Germinal center (tissue), 1 donor: ENCODE results near the gene ADGRF3.
"Not testable (repeated sequence)": the region's sequence is repeated elsewhere in the genome, so short reads cannot be mapped to it uniquely, and the experiment has no call there.

Experiments
- DNase-seq: peaks from one replicate; pipeline ENCODE4 v3.0.0; 2012; ENCODE audit warnings: mixed read lengths, low spot score

ADGRF3 gene

DNA sequence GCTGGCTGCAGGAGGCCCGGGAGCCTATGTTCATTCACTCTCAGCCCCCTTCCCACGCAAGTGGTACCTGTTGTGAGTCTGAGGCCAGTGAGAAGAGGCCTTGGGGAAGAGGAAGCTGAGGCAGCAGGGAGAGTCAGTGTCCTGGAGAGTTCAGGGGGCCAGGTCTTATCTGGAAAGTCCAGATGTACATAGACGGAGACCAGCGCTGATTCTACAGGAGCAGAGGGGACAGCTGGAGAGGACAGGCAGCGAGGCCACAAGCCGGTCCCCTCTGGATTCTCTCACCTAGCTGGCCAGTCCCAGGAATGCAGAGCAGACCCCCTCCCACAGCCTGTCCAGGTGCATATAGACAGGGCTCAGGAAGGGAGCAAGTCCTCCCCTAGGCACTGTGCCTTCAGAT lies 29.7 kb downstream of the ADGRF3 start:
- DNase-seq = no peak

DNA sequence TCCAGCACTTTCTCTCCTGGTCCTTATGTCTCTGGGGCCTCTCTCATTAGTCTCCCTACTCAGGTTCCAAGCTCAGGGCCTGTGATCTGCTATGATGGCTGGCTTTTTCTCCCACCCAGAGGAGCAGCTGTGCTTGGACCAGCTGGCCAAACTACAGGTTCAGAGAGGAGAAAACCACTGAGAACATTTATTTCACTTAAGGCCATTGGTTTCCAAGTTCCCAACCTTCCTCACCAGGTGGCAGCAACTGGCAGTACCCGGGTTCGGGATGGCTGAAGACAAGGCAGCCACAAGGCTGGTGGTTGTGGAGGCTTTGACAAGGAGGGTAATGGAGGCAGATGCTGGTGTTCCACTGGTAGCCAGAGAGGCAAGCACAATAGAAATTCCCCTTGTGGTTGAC lies 30.5 kb downstream of the ADGRF3 start:
- DNase-seq = no peak

DNA sequence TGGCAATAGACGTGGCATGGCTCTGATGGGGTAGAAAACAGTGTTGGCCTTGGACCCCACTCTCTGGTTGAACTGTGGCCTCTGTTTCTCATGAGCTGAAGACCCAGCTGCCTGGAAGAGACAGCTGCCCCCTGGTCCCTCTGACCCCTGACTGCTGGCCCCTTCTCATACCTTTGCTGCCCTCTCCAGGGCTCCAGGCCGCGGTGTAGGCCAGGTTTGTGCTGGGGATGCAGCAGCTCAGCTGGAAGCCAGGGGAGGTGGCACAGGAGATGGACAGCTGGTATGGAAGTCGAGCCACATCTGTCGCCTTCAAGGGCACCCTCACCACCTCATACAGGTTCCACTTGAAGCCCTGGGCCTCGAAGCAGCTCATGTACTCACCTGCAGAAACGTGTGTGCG lies 32.3 kb downstream of the ADGRF3 start:
- DNase-seq = no peak

GRCh38 chr2:26313446-26313845 lies 33.1 kb downstream of the ADGRF3 start:
- DNase-seq = no peak

- DNase-seq = no peak
Observed at GRCh38 chr2:26312471-26312870, 34.1 kb downstream of the ADGRF3 start.

DNA sequence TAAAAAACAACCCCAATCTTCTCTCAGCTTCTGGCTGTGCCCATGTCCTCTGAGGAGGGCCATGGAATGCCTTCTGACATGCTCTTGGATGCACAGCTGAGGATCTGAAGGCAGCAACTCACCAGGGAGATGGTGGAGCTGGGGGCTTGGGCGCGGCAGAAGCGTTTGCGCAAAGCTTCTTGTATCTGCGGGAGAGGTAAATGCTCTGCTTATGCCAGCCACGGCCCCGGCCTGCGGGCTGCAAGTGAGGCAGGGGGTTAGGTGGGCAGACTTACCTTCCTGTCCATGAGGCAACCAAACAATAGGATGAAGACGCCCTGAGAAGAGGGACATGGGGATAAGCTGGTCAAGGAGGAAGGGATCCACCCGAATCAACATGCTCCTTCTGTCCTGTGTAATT lies 36.7 kb downstream of the ADGRF3 start:
- DNase-seq = no peak

DNA sequence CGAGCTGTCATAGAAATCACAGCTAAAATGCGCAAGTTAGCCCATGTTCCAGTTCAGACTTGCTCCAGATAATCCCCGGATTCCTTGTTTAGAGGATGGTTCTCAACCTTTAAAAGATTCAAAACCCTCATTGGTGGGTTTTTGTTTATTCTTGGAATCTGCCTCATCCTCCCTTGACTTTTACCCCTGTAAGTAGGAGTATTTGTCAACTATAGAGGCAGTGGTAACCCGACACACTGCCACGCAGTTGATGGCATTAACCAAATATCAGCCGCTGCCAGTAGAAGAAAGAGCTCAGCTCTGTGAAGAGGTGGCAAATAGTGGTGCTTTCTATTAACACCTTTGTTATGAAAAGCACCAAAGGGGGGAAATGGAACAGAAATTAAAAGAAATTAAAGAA lies 41.0 kb downstream of the ADGRF3 start:
- no peak for DNase-seq

- not testable (repeated sequence) for DNase-seq
Observed at GRCh38 chr2:26305094-26305493, 41.5 kb downstream of the ADGRF3 start.

DNA sequence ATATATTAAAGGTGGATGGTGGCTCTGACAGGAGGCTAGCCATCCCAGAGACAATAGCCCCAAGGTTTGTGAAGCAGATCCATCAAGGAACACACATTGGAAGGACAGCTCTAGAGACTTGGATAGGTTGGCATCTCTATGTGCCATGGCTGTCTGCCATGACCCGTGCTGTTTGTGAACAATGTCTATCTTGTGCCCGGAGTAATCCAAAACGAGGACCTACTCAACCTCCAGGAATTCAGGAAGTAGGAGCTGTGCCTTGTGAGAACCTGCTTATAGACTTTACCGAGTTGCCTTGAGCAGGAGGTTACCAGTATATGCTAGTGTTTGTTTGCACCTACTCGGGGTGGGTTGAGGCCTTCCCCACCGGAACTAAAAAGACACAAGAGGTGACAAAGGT lies 43.7 kb downstream of the ADGRF3 start:
- no peak for DNase-seq

- no peak for DNase-seq
Observed at GRCh38 chr2:26300234-26300925, 46.2 kb downstream of the ADGRF3 start.

DNA sequence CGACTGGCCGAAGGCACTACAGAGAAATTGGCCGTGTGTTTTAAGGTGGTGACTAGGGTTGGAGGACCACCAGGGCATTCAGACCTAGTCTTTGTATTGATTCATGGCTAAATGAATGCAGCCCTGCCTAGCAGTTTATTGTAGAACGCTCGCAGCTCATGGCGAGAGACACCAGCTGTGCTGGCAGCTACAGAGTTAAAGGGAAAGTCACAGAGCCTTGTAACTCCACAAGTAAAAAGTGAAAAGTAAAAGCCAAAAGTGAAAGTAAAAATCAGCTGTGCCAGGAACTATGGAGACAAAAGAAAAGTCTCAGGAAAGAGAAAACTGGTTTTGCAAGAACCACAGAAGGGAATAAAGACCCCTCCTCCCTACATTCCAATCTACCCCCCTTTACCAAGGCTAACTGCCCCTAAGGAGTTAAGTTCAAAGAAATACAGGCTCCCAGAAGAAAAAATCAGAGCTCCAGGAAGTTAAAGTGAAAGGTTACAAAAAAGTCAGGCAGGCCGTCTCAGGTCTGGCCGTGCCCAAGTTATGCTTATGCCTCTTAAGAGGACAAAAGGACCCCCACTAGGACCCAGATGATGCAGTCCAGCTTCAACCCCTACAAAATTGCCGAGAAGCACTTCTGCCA lies 47.0 kb downstream of the ADGRF3 start:
- DNase-seq = no peak

DNA sequence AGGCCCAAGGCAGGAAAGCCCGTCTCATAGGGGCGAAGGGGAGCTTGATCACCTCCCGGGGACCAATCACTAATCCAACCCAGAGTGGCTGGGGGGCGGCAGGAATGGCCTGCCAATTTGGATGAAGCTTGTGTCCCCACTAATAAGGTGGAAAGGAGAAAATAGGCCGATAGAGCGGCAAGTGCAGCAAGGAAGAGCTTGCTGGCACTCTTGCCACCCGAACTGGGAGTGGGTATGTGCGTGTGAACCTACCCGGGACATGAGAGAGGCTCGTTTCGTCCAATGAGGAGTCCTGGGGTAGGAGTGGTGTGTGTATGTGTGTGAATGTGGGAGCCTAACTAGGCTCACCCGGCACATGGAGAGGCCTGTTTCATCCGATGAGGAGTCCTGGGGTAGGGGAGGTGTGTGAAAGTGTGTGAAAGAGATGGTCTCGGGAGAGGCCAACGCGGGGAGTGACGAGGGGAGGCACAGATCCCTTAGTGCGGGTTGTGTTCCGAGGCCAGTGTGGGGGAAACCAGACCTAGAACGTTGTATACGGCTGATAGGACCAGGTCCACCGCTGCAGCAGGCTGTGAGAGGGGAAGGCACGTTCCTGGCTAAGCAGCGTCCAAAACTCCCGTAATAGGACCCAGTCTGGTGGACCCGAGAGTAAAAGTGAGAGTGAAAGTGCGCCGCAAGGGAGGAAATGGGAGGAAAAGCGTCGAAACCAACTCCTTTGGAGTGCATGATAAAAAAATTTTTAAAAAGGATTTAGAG lies 47.8 kb downstream of the ADGRF3 start:
- DNase-seq = peak; percentile 33

- no peak for DNase-seq
Observed at GRCh38 chr2:26298286-26298637, 48.3 kb downstream of the ADGRF3 start.

DNA sequence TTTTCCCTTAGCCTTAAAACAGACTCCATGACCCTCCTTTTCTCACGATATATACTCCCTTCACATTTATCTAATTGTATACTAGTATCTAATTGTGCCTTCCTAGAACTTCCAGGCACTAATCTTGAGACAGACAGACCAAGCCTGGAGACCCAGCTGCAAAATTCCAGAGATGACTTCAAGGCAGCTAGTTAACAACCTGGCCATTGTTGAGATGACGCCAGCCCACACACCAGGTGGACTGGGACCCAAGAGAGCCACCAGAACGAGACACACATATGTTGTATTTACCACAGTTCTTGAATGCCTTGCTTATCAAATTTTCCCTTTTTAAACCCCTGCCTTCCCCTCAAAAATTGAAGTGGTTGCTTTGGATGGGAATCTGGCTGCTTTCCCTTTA lies 49.5 kb downstream of the ADGRF3 start:
- DNase-seq = no peak

GRCh38 chr2:26295511-26295910 lies 51.1 kb downstream of the ADGRF3 start:
- DNase-seq = no peak

- DNase-seq = no peak
Observed at GRCh38 chr2:26292646-26293045, 53.9 kb downstream of the ADGRF3 start.

DNA sequence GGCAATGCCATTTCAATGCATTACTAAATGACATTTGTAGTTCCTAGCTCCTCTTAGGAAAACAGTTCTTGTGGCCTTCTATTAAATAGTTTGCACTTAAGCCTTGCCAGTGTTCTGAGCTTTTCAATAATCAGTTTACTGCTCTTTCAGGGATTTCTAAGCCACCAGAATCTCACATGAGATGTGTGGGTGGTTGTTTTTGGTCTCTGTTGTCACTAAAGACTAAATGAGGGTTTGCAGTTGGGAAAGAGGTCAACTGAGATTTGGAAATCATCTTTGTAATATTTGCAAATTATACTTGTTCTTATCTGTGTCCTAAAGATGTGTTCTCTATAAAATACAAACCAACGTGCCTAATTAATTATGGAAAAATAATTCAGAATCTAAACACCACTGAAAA lies 56.6 kb downstream of the ADGRF3 start:
- no peak for DNase-seq

DNA sequence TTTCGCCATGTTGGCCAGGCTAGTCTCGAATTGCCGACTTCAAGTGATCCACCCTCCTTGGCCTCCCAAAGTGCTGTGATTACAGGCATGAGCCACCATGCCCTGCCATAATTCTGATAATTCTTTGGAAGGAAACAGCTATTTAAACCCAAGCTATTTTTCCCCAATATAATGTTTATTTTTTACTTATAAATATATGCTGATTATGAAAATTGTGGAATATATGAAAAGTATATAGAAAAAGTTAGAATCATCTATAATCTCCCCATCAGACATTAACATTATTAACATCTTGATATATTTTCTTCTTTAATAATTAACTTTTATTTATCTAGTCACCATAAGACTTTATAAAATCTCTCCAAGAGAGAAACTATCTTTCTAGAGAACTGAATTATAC lies 60.7 kb downstream of the ADGRF3 start:
- no peak for DNase-seq

DNA sequence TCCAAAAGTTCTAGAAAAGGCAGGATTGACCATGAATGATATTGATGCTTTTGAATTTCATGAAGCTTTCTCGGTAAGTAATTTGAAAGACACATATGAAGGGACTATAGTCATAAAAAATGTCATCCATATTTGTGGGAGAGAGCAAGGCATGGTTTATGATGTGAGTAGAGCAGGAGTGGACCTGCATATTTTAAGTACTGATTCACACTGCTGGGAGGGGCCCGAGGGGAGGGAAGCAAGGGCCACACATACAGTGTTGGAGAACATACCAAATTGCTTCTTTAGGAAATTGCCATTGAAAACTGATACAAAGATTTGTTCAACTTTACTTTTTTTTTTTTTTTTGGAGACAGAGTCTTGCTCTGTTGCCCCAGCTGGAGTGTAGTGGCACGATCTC lies 62.5 kb downstream of the ADGRF3 start:
- no peak for DNase-seq

- DNase-seq = no peak
Observed at GRCh38 chr2:26283606-26284005, 63.0 kb downstream of the ADGRF3 start.

GRCh38 chr2:26281226-26281625 lies 65.4 kb downstream of the ADGRF3 start:
- no peak for DNase-seq

GRCh38 chr2:26279886-26280285 lies 66.7 kb downstream of the ADGRF3 start:
- no peak for DNase-seq

DNA sequence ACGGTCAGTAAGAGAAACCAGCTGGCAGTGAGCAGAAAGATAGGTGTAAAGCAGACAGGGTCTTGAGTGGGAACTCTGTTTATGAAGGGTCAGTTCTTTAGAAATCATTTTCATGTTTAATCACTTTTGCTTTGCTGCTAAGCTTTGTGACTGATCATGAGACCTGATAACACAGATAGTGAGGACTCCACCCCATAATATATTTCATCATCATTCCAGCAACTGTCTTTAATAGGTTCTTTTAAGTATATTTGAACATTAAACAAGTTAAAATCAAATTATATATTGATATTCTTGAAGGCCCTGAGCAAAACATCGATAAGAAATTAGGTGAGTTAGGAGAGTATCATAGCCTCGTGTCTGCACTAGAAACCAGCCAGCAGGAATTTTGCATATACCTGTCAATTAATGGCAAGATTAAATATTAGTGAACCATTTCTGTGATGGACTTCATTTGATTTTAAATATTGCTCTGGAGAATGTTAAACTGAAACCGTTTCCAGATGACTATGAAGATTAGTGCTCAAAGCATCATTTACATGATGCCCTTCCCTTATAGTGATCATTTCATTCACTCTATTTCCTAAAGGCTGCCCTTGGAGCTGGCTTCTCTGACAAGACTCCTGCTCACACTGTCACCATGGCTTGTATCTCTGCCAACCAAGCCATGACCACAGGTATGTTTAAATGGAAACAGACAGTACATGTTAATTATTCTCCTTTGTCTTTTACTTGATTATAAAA lies 69.9 kb downstream of the ADGRF3 start:
- DNase-seq = no peak
